Adipose tissue (tissue), 3 donors: ENCODE measurements around the gene IL1A. TPM values are rescaled to one million over a fixed set of nuclear protein-coding genes. Genes with fewer than 3 reads are reported as not detected.

ENCODE experiments used
- H3K27ac ChIP-seq: one replicate; pipeline ENCODE4 v1.5.1; 2013; ENCODE audit warnings: low read depth, low read length
- WGBS, 3 donors: extraction: QIAGEN DNeasy Blood & Tissue Kit; methylation state at CpG; one replicate each; pipeline ENCODE4 v1.1.7; 2013; 5-methylcytosine and 5-hydroxymethylcytosine counted together
- polyA plus RNA-seq, 3 donors: library from polyadenylated mRNA; stranded (reverse); fragments of 200-250 nt; gene quantifications; one replicate each; pipeline ENCODE4 v1.2.3, GENCODE V29; 2013
- donor health status: healthy with polysubstance abuse.
- donor health status: Bipolar disorder and iron deficiency.
- donor health status: healthy.

The IL1A gene
- polyA plus RNA-seq, 3 donors = 1.2 TPM; not detected in 2

GRCh38 chr2:112820343-112820742, 36.0 kb upstream of the IL1A start:
- H3K27ac ChIP-seq = no peak overlapping the region

GRCh38 chr2:112819081-112819480, 34.8 kb upstream of the IL1A start:
- no peak overlapping the region for H3K27ac ChIP-seq
- 86 to 94% (median 93%) methylated on average over 7 of the region's 7 CpGs for WGBS, 3 donors

GRCh38 chr2:112818094-112818902, 34.0 kb upstream of the IL1A start:
- 59 to 75% (median 66%) methylated on average over 3 of the region's 3 CpGs for WGBS, 3 donors
- H3K27ac ChIP-seq = no peak overlapping the region

- WGBS, 3 donors = 64 to 82% (median 78%) methylated on average over 4 of the region's 4 CpGs
- no peak overlapping the region for H3K27ac ChIP-seq
These were observed 32.9 kb upstream of the IL1A start for GRCh38 chr2:112817082-112817689.

DNA sequence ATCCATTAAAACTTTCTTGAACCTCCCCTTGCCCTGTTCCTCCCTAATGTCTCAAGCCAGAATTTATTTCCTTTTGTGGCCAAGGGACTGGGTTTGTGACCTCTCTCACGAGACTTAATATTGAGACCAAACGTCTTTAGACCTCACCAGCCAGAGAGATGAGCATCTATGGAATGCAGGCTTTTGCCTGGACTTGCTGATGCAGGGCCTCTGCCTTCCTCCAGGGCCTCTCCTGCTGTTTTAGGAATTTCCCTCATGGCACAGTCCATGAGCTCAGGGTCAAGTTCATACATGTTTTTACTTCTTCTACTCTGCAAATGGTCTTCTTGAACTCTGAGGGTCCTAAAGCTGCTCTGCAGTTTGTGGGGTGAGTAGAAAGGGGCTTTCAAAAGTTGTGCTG, 30.0 kb upstream of the IL1A start:
- no peak overlapping the region for H3K27ac ChIP-seq
- 66 to 90% (median 72%) methylated on average over 2 of the region's 2 CpGs for WGBS, 3 donors

- WGBS, 3 donors = 65 to 72% (median 70%) methylated on average over 10 of the region's 10 CpGs
- H3K27ac ChIP-seq = no peak overlapping the region
These were observed 29.1 kb upstream of the IL1A start for GRCh38 chr2:112813280-112813966.

DNA sequence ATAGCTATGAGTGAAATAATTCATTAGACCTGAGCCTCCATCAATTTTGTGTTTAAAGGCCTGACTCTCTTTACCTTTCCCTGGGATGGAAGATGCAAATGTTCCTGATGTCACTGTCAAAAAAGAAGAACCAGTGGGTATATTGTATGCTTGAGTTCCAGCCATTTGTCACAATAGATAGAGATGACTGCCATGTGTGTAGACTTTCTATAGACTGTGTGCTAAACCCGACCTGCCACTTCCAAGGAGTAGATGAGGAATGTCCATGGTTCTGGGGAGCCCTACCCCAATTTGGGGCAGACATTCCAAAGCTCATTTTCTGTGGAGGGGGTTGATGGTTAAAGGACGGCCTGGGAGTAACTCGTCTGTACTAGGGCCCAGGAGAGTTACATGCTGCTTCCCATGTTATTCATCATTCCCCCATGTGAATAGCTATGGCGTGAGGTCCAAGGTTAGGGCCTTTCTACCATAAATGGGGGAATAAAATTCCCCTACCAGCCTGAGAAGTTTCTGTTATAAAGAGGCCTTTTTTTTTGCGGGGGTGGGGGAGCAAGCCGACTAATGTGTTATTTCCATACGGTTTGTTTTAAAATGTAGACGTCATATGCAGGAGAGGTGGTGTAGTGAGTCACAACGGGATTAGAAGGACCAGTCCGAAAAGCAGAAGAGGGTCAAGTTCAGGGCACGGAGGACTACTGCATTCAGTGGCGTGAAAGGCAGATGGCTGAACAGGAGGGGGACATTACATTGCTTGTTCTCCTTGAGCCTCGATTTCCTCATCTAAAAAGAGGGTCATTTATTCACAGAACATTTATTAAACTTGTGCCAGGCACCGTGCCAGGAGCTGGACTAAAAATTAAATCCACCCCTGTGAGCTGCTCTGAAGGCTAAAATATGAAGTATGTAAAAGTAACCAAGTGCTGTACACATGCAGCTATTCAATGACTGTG, 28.3 kb upstream of the IL1A start:
- WGBS, 3 donors = 49 to 57% (median 51%) methylated on average over 14 of the region's 14 CpGs
- no peak overlapping the region for H3K27ac ChIP-seq

GRCh38 chr2:112811841-112812306, 27.6 kb upstream of the IL1A start:
- no peak overlapping the region for H3K27ac ChIP-seq
- WGBS, 3 donors = 32 to 67% (median 36%) methylated on average over 7 of the region's 7 CpGs

DNA sequence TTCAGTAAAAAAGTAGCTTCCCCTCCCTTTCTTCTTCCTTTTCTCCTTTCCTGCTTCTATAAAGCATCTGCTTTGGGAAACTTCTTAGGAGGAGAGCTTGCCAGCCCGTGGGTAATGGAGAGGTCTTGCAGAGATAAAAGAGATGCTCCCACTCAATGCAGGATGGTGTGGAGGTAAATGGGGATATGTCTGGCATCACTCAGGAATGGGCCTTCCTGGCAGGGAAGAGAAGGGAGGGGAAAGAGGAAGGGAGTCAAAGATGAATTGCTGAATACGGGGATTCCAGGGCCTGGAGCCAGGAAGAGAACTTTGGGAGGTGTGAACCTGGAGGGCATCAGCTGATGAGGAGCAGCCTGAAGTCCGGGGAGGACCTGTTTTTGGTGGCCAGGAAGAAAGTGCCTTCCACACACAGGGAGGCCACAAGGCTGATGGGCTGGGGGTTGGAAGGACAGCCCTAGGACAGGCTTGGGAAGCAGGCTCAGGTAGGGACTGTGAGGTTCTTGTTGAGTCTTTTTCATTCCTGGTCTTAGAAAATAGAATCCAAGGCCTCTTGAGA, 27.1 kb upstream of the IL1A start:
- H3K27ac ChIP-seq = no peak overlapping the region
- 60 to 81% (median 70%) methylated on average over 3 of the region's 3 CpGs for WGBS, 3 donors

GRCh38 chr2:112809112-112809511, 24.8 kb upstream of the IL1A start:
- H3K27ac ChIP-seq = no peak overlapping the region

GRCh38 chr2:112807233-112807807, 23.0 kb upstream of the IL1A start:
- WGBS, 3 donors = 92 to 97% (median 95%) methylated on average over 3 of the region's 3 CpGs
- H3K27ac ChIP-seq = no peak overlapping the region

DNA sequence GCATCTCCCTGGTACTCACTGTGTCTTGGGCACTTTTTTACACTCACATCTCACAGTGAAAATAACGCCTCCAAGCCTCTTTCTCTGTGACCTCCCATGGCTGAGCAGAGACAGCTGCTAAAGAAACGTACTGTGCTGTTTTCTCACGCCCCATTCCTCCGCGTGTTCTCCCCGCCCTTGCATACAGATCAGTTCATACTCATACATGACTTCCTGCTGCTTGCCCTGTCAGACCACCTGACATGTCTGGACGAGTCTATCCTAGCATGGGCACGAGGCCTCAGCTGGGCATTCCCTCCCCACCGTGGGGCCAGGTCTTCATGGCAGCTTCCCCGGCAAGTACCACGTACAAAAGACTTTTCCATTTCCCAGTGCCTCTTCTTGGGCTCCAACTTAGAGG, 21.2 kb upstream of the IL1A start:
- WGBS, 3 donors = 94 to 95% (median 95%) methylated on average over 11 of the region's 11 CpGs
- no peak overlapping the region for H3K27ac ChIP-seq

DNA sequence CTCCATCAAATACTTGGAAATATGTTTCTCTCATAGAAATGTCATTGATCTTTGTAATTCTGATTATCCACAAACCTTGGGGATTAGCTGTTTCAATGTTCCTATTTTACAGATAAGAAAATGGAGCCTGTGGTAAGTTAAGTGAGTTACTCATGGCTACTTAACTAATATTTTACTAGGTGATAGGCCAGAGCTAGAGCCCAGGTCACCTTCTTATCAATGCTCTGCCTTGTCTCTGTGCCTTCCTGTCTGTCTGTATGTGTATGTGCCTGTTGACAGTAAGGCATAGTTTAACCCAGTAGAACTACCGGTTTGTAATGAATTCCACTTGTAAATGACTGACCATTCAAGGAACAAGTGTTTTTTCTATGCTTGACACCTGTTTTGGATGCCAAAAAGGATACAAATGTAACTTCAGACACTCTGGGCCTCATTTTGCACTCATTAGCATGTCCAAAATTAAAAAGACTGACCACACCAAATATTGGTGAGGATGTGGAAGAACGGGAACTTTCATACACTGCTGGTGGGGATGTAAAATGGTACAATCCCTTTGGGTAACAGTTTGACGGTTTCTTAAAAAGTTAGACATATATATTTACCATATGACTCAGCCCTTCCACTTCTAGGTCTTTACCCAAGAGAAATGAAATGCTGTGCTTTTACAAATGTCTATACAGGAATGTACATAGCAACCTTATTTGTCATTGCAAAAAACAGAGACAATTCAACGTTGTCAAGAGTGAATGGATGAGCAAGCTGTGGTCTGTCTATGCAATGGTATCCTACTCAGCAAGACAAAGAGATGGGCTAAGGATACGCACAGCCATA, 19.6 kb upstream of the IL1A start:
- 65 to 82% (median 77%) methylated on average over 5 of the region's 5 CpGs for WGBS, 3 donors
- no peak overlapping the region for H3K27ac ChIP-seq

DNA sequence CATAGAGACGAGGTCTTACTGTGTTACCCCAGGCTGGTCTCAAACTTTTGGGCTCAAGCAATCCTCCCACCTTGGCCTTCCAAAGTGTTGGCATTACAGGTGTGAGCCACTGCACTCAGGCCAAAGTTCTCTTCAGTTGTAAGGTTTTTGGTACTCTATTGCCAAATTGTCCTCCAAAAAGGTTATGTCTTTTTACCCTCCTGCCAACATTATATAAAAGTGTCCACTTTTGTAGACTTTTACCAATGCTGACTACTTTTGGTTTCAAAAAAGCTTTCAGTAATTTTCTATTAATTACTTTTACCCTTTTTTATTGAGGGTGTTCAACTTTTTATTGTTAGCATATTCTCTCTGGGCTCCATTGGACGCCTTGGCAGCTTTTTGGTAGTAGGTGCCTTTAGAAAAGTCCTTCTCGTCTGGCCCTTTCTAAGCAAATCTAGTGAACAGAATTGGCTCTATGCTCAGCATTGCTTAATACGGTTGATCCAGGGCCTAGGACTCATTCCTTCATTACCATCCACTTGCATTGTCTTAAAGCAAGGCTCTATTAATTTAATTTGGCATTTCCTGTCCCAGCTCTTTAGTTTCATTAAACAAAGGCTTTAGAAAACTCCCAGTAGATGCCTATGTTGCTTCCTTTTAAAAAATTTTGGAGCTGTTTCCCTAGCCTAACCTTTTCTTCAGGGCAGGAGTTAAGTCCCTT, 16.7 kb upstream of the IL1A start:
- WGBS, 3 donors = 71 to 82% (median 81%) methylated on average over 4 of the region's 4 CpGs
- H3K27ac ChIP-seq = no peak overlapping the region

DNA sequence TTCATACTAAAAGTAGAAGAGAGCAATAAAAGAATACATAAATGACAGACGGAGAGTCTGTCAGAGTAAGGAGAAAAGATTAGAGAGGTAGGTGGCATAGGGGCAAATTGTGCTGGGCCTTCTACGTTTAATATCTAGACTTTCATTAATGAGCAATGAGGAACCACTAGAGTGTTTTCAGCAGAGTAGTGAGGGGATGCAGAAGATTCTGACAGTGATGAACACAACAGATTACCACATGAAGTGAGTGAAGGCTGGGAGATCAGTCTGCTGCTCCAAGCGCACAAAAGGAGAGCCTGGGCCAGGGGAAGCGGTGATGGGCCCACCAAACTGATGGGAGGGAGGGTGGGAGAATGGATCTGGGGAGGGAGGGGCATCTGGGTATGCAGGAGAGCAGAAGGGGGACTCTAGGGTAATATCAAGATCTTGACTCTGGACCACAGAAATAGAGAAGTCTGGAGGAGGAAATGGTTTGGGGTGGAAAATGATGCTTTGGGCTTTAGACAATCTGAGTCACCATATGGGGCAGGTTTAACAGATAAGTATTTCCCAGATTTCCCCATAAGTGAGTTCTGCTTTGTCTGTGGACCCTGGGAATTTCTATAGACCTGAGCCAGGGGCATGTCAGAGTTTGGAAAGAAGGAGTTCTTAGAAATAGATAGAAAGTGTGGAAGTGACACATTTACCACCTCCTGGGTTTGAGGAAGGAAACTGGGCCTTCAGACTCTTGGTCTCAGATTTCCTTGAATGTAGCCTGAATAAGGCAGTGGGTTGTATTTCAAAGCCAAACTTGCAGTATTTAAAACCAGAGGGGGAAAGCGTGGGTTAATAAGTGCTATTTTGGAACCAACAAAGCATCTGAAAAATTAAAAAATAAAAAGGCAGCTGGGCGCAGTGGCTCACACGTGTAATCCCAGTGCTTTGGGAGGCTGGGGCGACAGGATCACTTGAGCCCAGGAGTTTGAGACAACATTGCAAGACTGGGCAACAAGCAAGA, 15.0 kb upstream of the IL1A start:
- H3K27ac ChIP-seq = no peak overlapping the region
- 63 to 75% (median 65%) methylated on average over 8 of the region's 8 CpGs for WGBS, 3 donors
